GM19240 (cell line): ENCODE measurements around the gene SESN1.
"Not testable (repeated sequence)": the region's sequence is repeated elsewhere in the genome, so short reads cannot be mapped to it uniquely, and the experiment has no call there.

Experiments used
- DNase-seq: peaks from one replicate; pipeline ENCODE4 v3.0.0; 2011; ENCODE audit warnings: low spot score; ENCODE audit not compliant: insufficient read length

Gene SESN1

DNA sequence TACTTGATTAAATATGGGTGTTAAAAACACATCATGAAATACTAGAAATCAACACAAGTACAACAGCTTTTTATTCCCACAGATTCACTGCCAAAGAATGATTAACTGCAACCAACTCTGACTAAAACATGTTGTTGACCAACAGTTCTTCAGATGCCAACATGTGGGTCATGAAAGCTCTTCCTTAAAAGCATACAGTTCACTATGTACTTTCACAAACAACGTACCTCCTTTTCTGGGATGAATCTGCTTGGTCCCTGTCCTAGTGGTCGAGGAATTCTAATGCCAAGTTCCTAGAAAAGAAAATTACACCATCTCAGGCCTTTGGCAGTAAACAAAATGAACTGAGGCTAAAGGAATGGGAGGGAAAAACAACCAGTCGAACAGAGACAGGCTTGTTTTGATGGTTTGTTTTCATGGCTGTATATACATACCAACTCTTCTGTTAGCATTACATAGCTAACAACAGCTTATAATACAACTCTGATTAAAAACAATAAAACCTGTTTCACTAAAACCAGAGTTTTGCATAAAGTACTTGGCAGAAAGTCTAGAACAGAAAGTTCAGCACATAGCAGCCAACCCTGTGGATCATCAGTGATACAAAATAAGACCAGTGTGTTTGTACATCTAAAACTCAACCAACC, 92.5 kb downstream of the SESN1 start:
- no peak for DNase-seq

DNA sequence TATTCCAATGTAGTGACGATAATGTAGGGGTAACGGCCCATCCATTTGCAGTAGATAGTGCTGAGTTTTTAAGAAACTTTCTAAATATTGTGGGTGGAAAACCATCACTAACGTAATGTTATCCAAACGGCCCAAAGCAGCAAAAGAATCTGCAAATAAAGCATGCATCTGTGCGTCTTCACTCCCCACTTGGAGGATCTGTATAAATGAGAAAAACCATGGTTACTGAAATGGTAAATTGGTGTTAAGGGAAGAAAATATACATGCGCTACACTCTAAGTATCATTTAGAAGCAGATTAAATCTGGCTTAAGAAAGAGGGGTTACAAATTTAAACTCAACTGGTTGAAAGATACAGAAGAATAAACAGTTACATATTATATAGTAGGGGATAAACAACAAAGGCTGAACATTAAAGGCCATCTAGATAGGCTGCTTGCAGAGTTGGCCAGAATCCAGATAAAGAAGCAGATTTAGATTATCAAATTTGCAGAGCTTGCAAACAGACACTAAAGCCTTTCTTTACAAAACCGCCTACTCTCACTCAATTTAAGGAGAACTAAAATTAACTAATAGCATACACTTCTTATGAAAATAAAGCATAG, 93.3 kb downstream of the SESN1 start:
- DNase-seq, result no peak

DNA sequence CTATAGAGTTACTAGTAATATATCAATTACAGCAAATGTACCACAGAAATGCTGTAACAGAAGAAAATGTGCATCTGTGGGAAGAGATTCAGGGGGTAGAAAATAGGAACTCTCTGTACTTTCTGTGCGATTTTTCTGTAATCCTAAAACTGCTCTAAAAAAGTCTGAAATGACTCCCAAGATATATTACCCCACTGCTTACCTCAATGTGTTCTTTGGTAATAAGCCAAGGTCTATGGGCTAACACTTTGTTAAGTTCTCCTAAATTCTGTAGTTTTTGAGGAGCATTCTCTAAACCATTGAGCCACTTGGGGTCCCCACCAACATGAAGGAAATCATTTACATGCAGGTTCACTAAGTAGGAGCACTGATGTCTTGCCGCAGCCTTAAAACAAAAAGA, 94.4 kb downstream of the SESN1 start:
- DNase-seq, result no peak

DNA sequence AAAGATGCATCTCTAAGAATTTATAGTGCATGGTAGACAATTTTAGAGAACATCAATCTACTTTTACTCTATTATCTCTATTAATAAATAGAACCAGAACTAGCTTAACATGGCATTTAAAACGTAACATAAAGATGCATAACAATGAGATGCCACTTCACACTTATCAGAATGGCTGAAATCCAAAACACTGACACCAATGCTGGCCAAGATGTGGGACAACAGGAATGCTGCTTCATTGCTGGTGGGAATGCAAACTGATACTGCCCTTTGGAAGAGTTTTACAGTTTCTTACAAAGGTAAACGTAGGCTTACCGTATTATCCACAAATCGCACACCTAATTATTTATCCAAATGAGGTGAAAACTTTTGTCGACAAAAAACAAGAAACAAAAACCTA, 95.2 kb downstream of the SESN1 start:
- no peak for DNase-seq

DNA sequence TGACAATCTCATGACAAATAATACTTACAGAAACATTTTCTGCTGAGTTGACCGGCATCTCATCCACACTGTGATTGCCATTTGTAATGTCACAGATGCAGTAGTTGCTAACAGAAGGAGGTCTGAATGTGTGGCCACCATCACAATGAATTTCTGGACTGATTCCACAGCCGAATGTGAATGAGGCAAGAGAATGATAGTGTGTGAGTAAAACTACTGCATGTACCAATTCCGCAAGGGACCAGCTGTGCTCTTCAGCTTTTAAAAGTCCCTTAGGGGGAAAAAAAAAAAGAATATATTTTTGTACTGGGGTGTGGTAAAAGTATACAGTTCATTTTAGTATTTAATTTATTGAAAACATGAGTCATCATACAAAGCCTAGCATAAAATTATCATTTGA, 96.2 kb downstream of the SESN1 start:
- no peak for DNase-seq

DNA sequence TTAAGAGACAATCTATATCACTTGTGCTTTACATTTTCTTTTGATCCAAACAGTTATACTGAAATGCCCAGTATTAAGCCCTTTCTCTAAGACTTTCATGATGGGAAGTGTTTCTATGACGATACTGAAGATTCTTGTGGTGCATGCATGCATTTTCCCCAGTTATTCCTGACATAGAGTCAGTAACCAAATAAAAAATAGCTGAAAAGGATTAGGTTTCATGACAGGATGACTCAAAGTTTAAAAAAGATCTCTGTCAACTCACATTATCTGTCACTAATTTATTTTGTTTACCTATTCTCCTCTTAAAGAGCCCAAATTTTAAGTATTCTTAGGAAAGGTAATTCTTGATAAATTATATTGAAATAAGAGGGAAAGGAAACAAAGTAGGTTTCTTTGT, 98.4 kb downstream of the SESN1 start:
- DNase-seq, result no peak

DNA sequence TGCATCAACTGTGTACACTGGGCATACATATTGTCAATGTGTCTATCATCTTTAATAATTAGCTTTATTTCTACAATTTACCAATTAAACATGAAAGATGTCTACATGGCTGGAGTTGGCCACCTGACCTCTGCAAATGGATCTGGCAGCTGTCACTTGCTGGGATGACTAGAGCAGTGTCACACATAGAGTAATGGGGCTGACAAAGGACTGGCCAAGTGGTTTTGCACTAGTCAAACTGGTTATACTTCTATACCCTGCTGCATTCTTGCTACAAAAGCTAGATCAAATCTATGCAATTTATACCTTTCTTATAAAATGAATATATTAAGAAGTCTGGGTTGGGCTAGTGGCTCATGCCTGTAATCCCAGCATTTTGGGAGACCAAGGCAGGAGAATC, 99.3 kb downstream of the SESN1 start:
- no peak for DNase-seq

DNA sequence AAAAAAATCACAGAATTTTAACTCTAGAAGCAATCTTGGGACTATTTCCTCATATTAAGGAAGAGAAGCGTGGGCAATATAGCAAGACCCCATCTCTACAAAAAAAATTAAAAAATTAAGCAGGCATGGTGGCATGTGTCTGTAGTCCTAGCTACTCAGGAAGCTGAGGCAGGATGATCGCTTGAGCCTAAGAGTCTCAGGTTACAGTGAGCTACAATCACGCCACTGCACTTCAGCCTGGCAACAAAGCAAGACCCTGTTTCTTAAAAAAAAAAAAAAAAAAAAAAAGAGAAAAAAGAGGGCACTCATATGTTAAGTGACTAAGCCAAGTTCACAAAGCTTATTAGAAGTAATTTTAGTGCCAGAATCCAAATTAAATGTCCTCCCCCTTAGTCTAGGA, 100.8 kb downstream of the SESN1 start:
- no peak for DNase-seq

DNA sequence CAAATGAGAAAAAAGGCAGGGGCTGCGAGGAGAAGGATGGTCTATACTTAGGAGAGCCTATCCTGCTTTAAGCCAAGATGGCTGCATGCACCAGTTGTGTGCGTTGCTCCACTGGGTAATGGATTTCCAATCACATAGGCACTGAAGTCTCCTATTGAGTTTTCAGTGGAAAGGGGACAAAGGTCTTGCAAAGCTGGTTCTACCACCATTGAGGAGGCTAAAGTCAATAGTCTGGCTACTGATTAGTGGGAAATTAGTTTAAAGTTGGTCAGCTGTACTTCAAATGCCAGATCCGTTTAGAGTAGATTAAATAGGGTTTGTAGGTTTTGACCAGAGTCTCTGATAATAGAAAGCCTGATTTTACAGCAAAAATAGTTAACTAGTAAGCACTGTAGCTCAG, 104.9 kb downstream of the SESN1 start:
- DNase-seq, result no peak

DNA sequence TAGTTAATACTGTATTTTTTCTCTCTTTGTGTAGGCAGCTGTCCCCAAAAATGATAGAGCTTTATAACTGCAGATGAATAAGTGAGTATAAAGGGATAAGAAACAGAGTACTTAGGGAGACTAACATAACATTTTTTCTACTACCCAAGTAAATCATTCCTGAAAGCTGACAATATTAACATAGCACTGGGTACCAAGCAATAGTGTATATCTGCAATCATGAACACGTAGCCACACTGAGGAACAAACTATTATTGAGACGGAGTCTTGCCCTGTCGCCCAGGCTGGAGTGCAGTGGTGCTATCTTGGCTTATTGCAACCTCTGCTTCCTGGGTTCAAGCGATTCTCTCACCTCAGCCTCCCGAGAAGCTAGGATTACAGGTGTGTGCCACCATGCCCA, 105.9 kb downstream of the SESN1 start:
- no peak for DNase-seq

DNA sequence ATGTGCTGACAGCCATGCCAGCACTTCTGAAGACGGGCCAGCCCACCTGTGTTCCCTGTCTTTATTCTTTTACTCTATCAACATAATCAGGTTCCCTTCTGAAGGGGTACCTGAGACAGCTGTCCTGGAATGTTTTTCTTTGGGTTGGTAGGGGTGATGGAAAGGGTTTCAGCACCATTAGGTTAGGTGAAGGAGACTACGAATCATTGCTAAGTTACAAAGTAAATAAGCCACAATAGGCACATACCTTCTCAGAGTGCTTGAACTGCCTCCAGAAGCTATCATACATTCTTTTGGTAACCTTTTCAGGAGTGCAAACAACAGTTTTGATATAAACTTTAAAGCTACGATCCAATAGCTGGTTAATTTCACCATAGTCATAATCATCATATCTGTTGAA, 106.3 kb downstream of the SESN1 start:
- DNase-seq, result no peak

DNA sequence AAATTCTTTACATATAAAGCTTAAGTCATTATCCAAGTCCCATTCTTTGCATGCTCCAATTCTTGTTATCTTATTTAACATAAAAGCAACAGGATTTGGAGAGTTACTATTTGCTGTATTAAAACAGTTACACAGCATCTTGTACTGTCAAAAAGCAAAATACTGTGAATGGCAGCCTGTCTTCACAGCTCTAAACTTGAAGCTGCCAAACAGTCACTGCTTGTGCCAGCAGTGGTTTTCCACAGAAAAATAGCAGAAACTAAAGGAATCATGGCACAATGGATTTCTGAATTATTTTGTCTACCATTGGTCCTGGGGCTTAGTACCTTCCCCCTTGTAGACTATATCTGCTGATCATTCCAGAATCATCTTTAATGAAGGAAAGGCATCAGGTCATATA, 107.5 kb downstream of the SESN1 start:
- DNase-seq, result no peak

DNA sequence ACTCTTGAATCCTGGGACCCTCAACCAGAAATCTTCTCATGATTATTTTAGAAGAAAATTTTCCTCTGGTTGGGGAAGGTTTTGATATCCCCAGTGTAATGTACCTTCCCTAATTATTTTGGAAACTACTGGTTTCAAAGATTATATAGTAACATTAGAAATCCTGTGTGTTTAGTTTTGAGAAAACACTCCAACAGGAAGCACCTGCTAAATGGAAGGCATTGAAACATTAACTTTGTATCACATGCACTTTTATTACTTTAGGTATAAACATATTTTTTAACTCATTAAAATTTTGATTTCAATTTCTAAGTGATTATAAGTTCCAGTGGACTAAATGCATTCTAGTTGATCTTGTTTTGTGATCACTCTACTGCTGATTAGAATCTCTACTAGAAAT, 109.3 kb downstream of the SESN1 start:
- no peak for DNase-seq

DNA sequence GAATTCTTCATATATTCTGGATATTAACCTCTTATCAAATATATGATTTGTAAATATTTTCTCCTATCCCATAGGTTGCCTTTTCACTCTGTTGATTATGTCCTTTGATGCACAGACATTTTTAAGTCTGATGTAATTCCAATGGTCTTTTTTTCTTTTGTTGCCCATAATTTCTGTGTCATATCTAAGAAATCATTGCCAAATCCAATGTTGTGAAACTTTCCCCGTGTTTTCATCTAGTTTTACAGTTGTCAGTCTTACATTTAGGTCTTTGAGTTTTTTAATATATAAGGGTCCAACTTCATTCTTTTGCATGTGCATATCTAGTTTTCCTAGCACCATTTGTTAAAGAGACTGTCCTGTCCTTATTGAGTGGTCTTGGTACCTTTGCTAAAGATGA, 111.5 kb downstream of the SESN1 start:
- no peak for DNase-seq

DNA sequence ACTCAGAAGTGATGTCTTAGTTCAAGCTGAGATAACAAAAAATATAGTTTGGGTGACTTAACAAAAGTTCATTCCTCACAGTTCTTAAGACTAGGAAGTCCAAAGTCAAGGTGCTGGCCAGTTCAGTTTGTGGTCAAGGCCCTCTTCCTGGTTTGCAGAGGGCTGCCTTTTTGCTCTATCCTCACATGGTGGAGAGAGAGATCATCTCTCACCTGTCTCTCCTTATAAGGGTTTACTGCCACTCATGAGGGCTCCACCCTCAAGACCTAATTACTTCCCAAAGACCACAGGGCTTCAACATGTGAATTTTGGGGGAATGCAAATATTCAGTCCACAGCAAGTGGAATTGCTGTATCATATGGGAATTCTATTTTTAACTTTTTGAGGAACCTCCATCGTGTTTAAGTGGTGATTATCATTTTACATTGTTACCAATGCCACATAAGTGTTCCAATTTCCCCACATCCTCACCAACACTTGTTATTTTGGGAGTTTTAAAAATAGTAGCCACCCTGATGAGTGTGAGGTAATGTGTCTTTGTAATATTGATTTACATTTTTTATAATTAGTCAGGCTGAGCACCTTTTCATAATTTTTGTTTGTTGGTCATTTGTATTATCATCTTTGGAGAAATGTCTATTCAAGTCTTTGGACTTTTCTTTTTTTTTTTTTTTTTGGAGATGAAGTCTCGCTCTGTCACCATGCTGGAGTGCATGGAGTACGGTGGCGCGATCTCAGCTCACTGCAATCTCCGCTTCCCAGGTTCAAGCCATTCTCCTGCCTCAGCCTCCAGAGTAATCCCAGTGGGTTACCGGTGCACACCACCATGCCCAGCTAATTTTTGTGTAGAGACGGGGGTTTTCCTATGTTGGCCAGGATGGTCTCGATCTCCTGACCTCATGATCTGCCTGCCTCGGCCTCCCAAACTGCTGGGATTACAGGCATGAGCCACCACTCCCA, 112.2 kb downstream of the SESN1 start:
- DNase-seq, result no peak

DNA sequence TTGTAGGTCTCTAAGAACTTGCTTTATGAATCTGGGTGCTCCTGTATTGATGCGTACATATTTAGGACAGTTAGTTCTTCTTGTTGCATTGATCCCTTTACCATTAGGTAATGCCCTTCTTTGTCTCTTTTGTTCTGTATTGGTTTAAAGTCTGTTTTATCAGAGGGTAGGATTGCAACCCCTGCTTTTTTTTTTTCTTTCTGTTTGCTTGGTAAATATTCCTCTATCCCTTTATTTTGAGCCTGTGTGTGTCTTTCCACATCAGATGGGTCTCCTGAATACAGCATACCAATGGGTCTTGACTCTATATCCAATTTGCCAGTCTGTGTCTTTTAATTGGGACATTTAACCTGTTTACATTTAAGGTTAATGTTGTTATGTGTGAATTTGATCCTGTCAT, 116.0 kb downstream of the SESN1 start:
- DNase-seq, result not testable (repeated sequence)

DNA sequence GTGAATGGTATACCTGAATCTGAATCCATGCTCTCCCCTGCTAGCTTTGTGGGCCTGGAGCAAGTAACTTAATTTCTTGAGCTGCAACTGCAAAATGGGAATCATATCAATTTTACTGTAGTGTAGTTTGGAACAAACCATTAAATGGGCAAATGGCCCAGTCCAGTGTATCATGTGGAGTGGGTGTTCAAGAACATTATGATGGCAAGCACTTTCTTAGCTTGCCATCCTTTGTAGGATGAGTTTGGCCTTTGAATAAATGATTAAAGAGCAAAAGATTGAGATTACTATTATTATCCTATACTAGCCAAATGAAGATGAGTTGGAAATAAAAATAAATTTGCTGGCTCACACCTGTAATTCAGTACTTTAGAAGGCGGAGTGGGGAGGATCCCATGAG, 120.4 kb downstream of the SESN1 start:
- DNase-seq, result no peak

DNA sequence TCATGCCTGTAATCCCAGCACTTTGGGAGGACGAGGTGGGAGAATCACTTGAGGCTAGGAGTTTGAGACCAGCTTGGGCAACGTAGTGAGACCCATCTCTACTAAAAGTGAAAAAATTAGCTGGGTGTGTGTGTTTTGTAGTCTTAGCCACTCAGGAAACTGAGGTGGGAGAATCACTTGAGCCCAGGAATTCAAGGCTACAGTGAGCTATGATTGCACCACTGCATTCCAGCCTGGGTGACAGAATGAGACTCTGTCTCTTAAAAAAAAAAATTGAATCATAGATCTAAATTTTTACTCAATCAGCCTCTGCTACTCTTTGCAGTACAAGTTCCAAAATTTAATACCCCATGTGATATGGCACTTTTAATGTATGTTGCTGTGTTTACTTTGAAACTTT, 124.9 kb downstream of the SESN1 start:
- DNase-seq, result no peak

DNA sequence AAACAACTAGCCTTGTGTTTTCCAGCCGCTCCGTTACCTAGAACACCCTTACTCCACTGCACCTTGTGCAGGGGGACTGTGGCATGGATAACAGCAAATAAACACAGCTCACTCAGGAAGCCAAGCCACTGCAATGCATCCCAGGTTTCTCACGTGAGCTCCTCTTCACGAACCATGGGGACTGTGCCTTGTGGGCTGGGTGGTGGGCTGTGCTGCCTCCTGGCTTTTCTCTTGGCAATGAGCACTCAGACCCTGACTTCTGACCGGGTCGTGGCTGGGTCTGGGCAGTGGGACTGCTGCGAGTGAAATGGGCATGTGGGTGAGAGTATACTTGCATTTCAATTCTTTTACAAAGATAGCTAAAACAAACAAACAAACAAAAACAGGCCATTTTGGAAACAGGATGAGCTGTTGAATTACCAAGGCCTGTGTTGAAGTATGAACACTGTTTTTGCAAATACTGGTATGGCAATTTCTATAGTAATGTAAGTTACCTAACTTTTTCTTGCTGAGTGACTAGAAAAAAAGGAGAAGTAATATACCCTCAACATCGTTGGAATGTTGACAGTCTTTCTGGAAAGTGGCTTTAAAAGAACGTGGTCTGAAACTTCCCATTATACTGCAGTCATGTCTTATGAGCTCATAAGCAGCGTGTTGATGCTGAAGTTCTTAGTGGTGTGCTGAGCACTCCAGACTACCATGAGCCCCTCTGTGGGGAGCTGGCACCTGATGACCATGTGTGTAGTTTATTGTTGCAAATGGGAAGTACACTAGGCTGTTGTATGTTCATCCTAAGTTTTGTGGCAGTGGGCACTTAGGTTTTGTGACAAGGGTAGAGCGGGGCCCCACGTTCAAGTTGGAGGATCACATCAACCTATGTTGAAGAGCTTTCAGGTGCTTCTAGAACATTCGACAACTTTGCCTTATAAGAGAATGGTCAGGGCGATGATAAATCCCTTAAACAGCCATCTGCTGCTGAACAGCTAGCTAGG, 126.0 kb downstream of the SESN1 start:
- no peak for DNase-seq

DNA sequence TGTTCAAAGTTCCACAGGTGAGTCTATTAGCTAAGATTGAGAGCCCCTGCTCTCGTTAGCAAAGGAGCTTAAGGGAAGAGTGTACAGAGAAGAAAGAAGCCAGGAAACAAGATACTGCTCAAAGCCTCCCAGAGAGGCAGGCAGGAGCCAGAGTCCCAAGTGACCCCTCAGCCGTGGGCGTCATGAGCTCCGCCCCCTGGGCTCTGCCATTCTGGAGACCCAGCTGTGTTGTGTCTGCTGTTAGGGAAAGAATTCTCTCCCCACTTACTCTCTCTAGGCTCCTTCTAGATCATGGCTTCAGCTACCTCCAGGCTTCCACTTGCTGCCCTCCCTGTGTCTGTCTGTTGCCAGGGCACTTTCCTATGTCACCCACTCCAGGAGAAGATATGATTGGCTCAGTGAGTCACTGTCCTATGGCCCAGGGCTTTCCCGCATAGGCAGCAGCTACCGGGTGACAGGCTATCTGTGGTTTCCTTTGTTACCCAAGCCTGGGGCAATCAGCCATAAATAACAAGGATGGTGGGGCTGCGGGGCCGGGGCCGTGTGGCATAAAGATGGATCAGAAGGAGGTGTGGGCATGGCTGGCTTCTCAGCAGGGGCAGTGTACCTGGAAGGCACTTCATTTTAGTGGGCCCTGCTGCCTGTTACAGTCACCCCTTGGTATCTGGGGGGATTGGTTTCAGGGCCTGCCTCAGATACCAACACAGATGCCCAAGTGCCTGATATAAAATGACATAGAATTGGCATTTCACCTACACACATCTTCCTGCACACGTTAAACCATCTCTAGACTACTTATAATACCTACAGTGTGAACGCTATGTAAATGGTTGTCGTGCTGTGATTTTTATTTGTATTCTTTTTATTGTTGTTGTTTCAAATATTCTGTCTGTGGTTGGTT, 127.5 kb downstream of the SESN1 start:
- no peak for DNase-seq
